H9 (cell line): ENCODE data around the gene ESRRA. TPM values are rescaled to one million over a fixed set of nuclear protein-coding genes. Genes with fewer than 3 reads are reported as not detected.

Experiments
- DNase-seq: peaks from one replicate; pipeline ENCODE4 v3.0.0-alpha.2; 2017
- H2AFZ ChIP-seq: one replicate; pipeline ENCODE4 v1.6.1; 2013; ENCODE audit warnings: mild to moderate bottlenecking, low read length, control low read depth, moderate library complexity
- H2AK5ac ChIP-seq: 2 replicates; pipeline ENCODE4 v1.6.1; 2013; ENCODE audit warnings: low read length, control low read depth, mixed read lengths; ENCODE audit not compliant: insufficient read length
- H2BK120ac ChIP-seq: one replicate; pipeline ENCODE4 v1.6.1; 2013; ENCODE audit warnings: low read depth, mild to moderate bottlenecking, low read length, control low read depth, inconsistent platforms; ENCODE audit not compliant: poor library complexity, severe bottlenecking
- H2BK12ac ChIP-seq: 2 replicates; pipeline ENCODE4 v1.6.1; 2013; ENCODE audit warnings: low read length, control low read depth, mixed read lengths, low read depth; ENCODE audit not compliant: insufficient read length
- H2BK15ac ChIP-seq: 2 replicates; pipeline ENCODE4 v1.6.1; 2013; ENCODE audit warnings: low read depth, low read length, control low read depth
- H2BK20ac ChIP-seq: one replicate; pipeline ENCODE4 v1.6.1; 2013; ENCODE audit warnings: low read depth, mild to moderate bottlenecking, low read length, control low read depth, inconsistent platforms; ENCODE audit not compliant: poor library complexity, severe bottlenecking
- H2BK5ac ChIP-seq: 2 replicates; pipeline ENCODE4 v1.6.1; 2013; ENCODE audit warnings: low read length, control low read depth, mixed read lengths; ENCODE audit not compliant: insufficient read length
- H3K14ac ChIP-seq: 2 replicates; pipeline ENCODE4 v1.6.1; 2013; ENCODE audit warnings: low read length, control low read depth; ENCODE audit not compliant: insufficient read depth
- H3K18ac ChIP-seq: 2 replicates; pipeline ENCODE4 v1.6.1; 2013; ENCODE audit warnings: low read depth, mild to moderate bottlenecking, mixed read lengths, low read length, control low read depth; ENCODE audit not compliant: insufficient read length
- H3K23ac ChIP-seq: 2 replicates; pipeline ENCODE4 v1.6.1; 2013; ENCODE audit warnings: low read length, control low read depth, mixed read lengths, low read depth; ENCODE audit not compliant: insufficient read length
- H3K23me2 ChIP-seq: 2 replicates; pipeline ENCODE4 v1.6.1; 2013; ENCODE audit warnings: low read depth, mild to moderate bottlenecking, mixed read lengths, low read length, control low read depth; ENCODE audit not compliant: insufficient read length, poor library complexity, severe bottlenecking
- H3K27ac ChIP-seq: 2 replicates; pipeline ENCODE4 v1.5.1; 2013; ENCODE audit warnings: low read length, control low read depth, mixed read lengths, low read depth; ENCODE audit not compliant: insufficient read length
- H3K27me3 ChIP-seq: 2 replicates; pipeline ENCODE4 v1.6.1; 2013; ENCODE audit warnings: low read length, control low read depth, inconsistent platforms; ENCODE audit not compliant: insufficient read depth
- H3K4ac ChIP-seq: 2 replicates; pipeline ENCODE4 v1.6.1; 2013; ENCODE audit warnings: low read depth, mild to moderate bottlenecking, control low read depth, inconsistent platforms, low read length, moderate library complexity
- H3K4me1 ChIP-seq: 2 replicates; pipeline ENCODE4 v1.6.1; 2013; ENCODE audit warnings: low read length, control low read depth, inconsistent platforms; ENCODE audit not compliant: insufficient read depth
- H3K4me2 ChIP-seq: 2 replicates; pipeline ENCODE4 v1.6.1; 2013; ENCODE audit warnings: low read length, control low read depth, mixed read lengths; ENCODE audit not compliant: insufficient read length, insufficient read depth
- H3K56ac ChIP-seq: 2 replicates; pipeline ENCODE4 v1.6.1; 2013; ENCODE audit warnings: low read depth, mild to moderate bottlenecking, mixed read lengths, low read length, control low read depth; ENCODE audit not compliant: insufficient read length
- H3K79me1 ChIP-seq: 2 replicates; pipeline ENCODE4 v1.6.1; 2013; ENCODE audit warnings: low read depth, mild to moderate bottlenecking, moderate library complexity, low read length, control low read depth, inconsistent platforms; ENCODE audit not compliant: insufficient read depth, poor library complexity, severe bottlenecking
- H3K79me2 ChIP-seq: 2 replicates; pipeline ENCODE4 v1.6.1; 2013; ENCODE audit warnings: low read length, control low read depth, inconsistent platforms; ENCODE audit not compliant: insufficient read depth
- H3K9ac ChIP-seq: 2 replicates; pipeline ENCODE4 v1.6.1; 2013; ENCODE audit warnings: low read length, control low read depth, mixed read lengths; ENCODE audit not compliant: insufficient read length; ENCODE audit errors: extremely low read depth
- H3K9me3 ChIP-seq: one replicate; pipeline ENCODE4 v1.6.1; 2013; ENCODE audit warnings: low read depth, low read length, inconsistent platforms; ENCODE audit not compliant: control insufficient read depth
- H3T11ph ChIP-seq: one replicate; pipeline ENCODE4 v1.6.1; 2013; ENCODE audit warnings: mild to moderate bottlenecking, low read length, control low read depth, inconsistent platforms
- H4K20me1 ChIP-seq: one replicate; pipeline ENCODE4 v1.6.1; 2013; ENCODE audit not compliant: control insufficient read depth, insufficient read length, insufficient read depth
- H4K5ac ChIP-seq: 2 replicates; pipeline ENCODE4 v1.6.1; 2013; ENCODE audit warnings: low read depth, mild to moderate bottlenecking, mixed read lengths, low read length, control low read depth; ENCODE audit not compliant: insufficient read length
- H4K8ac ChIP-seq: replicated peaks from 2 replicates; pipeline ENCODE4 v1.6.1; 2013; ENCODE audit warnings: low read length, control low read depth, mixed read lengths, low read depth; ENCODE audit not compliant: insufficient read length
- H4K91ac ChIP-seq: 2 replicates; pipeline ENCODE4 v1.6.1; 2013; ENCODE audit warnings: low read depth, mild to moderate bottlenecking, moderate library complexity, mixed read lengths, low read length, control low read depth; ENCODE audit not compliant: insufficient read length
- H3K27ac Mint-ChIP-seq, 3 experiments: 2 replicates in 2 of 3; 3 replicates in 1 of 3; pipeline ENCODE4 v1.8.0; 2020 to 2021; ENCODE audit warnings: mixed read lengths in 3 of 3, mild to moderate bottlenecking in 1 of 3, moderate library complexity in 1 of 3
- H3K27me3 Mint-ChIP-seq: 2 replicates; pipeline ENCODE4 v1.8.0; 2021; ENCODE audit warnings: low read depth, mild to moderate bottlenecking, moderate library complexity, mixed read lengths
- H3K36me3 Mint-ChIP-seq, 3 experiments: 2 replicates in 2 of 3; 3 replicates in 1 of 3; pipeline ENCODE4 v1.8.0; 2020 to 2021; ENCODE audit warnings: low read depth in 3 of 3, mixed read lengths in 3 of 3; ENCODE audit not compliant: insufficient read depth in 1 of 3
- H3K4me1 Mint-ChIP-seq, 2 experiments: 2 replicates each; pipeline ENCODE4 v1.8.0; 2020; ENCODE audit warnings: mixed read lengths in 2 of 2
- H3K4me3 Mint-ChIP-seq, 2 experiments: 2 replicates in 1 of 2; 3 replicates in 1 of 2; pipeline ENCODE4 v1.8.0; 2020 to 2021; ENCODE audit warnings: mild to moderate bottlenecking in 2 of 2, mixed read lengths in 2 of 2, moderate library complexity in 1 of 2
- H3K9me3 Mint-ChIP-seq, 2 experiments: 2 replicates in 1 of 2; 3 replicates in 1 of 2; pipeline ENCODE4 v1.8.0; 2020; ENCODE audit warnings: mild to moderate bottlenecking in 2 of 2, mixed read lengths in 2 of 2, moderate library complexity in 1 of 2
- CTCF ChIP-seq: fragments of 200-600 bp; sonication (generic); conservative IDR thresholded peaks from 3 replicates; pipeline ENCODE4 v1.8.0; 2021; ENCODE audit warnings: antibody characterized with exemption, mild to moderate bottlenecking
- WGBS: extraction: QIAGEN DNeasy Blood & Tissue Kit; methylation state at CpG from one replicate; pipeline ENCODE4 v1.1.7; 2013; ENCODE audit warnings: missing lambda C conversion rate, low lambda C conversion rate, mixed read lengths; ENCODE audit not compliant: insufficient read length; ENCODE audit errors: extremely low coverage; 5-methylcytosine and 5-hydroxymethylcytosine counted together
- total RNA-seq: library from RNA; stranded (reverse); gene quantifications from 2 replicates; pipeline ENCODE4 v1.2.1, GENCODE V29; 2021

Gene ESRRA
- total RNA-seq, 1 experiment from 2014 or later, result 42.3 TPM

DNA sequence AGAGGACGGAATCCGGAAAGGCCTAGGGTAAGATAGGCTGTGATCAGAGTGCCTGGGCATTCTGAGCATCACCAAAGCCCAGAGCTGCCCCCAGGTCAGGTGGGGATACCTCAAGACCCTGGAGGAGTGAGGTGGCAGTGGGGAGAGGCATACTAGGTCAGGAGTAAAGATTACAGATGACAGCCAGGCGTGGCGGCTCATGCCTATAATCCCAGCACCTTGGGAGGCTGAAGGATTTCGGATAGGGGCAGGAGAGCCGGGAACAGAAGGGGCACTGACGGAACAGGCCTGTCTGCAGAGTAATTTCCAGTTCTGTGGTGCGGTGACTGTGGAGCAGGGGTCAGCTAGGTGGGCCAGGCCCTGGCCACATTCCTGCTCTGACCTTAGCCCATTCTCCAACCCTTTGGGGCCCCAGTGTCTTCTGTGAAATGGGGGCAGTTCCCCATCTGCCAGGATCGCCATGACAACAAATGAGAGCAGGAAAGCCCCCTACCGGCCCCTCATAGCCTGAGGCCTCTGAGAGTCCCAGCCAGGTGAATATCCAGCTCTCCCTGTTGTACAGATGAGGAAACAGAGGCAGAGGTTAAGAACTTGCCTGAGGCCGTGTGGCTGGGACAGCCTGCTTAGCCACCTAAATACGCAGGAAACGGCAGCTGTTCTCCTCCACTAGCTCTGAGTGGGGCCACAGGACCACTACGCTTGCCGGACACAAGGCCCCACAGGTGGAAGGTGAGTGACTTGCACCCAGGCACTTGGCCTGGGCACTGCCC lies 30.1 kb upstream of the ESRRA start:
- H2BK5ac ChIP-seq, result no peak overlapping the region
- no peaks in the 10 kb centered on the region for H3K9me3 Mint-ChIP-seq
- no peak overlapping the region for H3K18ac ChIP-seq

More for the DNA sequence above, 30.1 kb upstream of the ESRRA start:
- Histone ChIP-seq H3K27ac (no peak overlapping the region), H3K27me3 (no peaks in the 10 kb centered on the region), H3K79me2 (no peaks in the 10 kb centered on the region), H3K4me2 (no peak overlapping the region), H2AK5ac (no peak overlapping the region), H3K9me3 (no peaks in the 10 kb centered on the region), H3K23me2 (peaks cover 9% of the 10 kb centered on the region), H2BK120ac (no peak overlapping the region), H2BK15ac (no peak overlapping the region), H2BK20ac (no peak overlapping the region), H4K91ac (no peak overlapping the region), H4K20me1 (peaks cover 2% of the 10 kb centered on the region), H4K8ac (no peak overlapping the region), H3K4ac (no peak overlapping the region), H3K79me1 (no peaks in the 10 kb centered on the region), H3K56ac (no peak overlapping the region), H4K5ac (no peak overlapping the region), H3T11ph (no peak overlapping the region), H3K9ac (no peak overlapping the region), H2BK12ac (no peak overlapping the region), H3K23ac (no peak overlapping the region), H3K4me1 (no peaks in the 10 kb centered on the region), H3K14ac (no peak overlapping the region), H2AFZ (no peak overlapping the region)
- Mint-ChIP-seq H3K4me1 (peaks cover 12 to 16% of the 10 kb centered on the region in 2 experiments), H3K4me3 (peak overlapping the region in 1 of 2 experiments; percentile 58; a peak in 2 of 5 replicates), H3K27ac (peak overlapping the region in 1 of 3 experiments; percentile 83; a peak in 4 of 7 replicates), H3K27me3 (no peaks in the 10 kb centered on the region; the same call in none of the 2 replicates), H3K36me3 (peaks cover 0 to 9% (median 6%) of the 10 kb centered on the region in 3 experiments; a peak in 4 of 7 replicates)
- TF ChIP-seq CTCF, result 0 out of 3 replicates have a peak, but pooled peaks have one; percentile 10
- no peak for DNase-seq
- no CpG with 5 or more reads among the region's 15 CpGs for WGBS
